Activated T-helper 2 cell treated with anti-CD3 and anti-CD28 coated beads, Interferon-gamma antibody, Interleukin-2, Interleukin-4, amounts not matched to agents 10 μg/mL and 5 μg/mL and 100 μg/mL, durations not matched to agents 14 hours and 24 hours and 36 hours (primary cell): Measurements from ENCODE around the gene CSRNP3. TPM values are rescaled to one million over a fixed set of nuclear protein-coding genes. Genes with fewer than 3 reads are reported as not detected.

Source experiments
- DNase-seq: peaks from one replicate; pipeline ENCODE4 v3.0.0; 2021; ENCODE audit warnings: low spot score
- H3K27ac Mint-ChIP-seq: one replicate; pipeline ENCODE4 v1.8.0; 2021; ENCODE audit warnings: mixed read lengths
- H3K27me3 Mint-ChIP-seq: one replicate; pipeline ENCODE4 v1.8.0; 2021; ENCODE audit warnings: low read depth, mixed read lengths
- H3K36me3 Mint-ChIP-seq: one replicate; pipeline ENCODE4 v1.8.0; 2021; ENCODE audit warnings: low read depth, mixed read lengths
- H3K4me1 Mint-ChIP-seq: one replicate; pipeline ENCODE4 v1.8.0; 2021; ENCODE audit warnings: low read depth, mixed read lengths
- H3K4me3 Mint-ChIP-seq: one replicate; pipeline ENCODE4 v1.8.0; 2021; ENCODE audit warnings: low read depth, mild to moderate bottlenecking, moderate library complexity, mixed read lengths
- H3K9me3 Mint-ChIP-seq: one replicate; pipeline ENCODE4 v1.8.0; 2021; ENCODE audit warnings: mixed read lengths
- intact Hi-C: fragments of 100-400 bp; cut with micrococcal nuclease; formaldehyde crosslinking; loops from one replicate; pipeline ENCODE4 v1.15.1; 2023
- total RNA-seq: library from RNA; stranded (reverse); gene quantifications from 2 replicates; pipeline ENCODE4 v1.2.3, GENCODE V29; 2022

The CSRNP3 gene
- total RNA-seq, 1 donor from 2014 or later = not detected

DNA sequence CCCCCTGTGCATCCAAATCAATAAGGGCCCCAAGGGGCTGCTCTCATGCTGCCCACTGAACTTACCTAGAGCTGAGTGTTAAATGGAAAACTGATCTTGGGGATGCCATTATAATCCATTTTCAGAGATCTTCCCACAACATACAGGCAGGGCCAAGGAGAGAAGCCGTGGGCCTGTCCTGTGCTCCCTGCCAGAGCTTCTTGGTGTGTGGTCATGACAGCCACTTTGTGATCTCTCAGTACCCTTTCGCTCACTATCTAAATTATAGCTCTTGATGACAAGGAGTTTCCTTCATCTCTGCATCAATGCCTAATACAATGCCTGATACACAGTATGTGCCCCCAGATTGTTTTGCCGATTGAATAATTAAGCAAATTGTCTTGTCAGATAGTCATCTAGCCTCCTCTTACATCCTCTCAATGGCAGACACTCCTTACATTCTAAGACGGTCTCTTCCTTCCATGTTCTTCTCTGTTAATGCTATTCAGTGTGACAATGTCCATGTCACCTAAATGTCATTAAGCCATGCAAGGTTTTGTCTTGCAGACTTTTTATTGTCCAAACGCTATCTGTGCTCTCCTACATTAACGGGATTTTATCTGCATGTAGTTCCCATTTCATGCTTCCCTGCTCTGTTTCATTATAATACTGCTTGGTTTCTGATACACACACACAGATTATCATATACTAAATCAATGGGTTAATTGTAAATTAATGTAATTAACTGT lies 5.9 kb downstream of the CSRNP3 start:
- Mint-ChIP-seq H3K9me3 (no peaks in the 10 kb centered on the region), H3K27ac (no peak overlapping the region), H3K36me3 (no peaks in the 10 kb centered on the region), H3K27me3 (no peaks in the 10 kb centered on the region), H3K4me1 (no peaks in the 10 kb centered on the region), H3K4me3 (no peak overlapping the region)
- no peak for DNase-seq
- intact Hi-C loops = no loop called here

DNA sequence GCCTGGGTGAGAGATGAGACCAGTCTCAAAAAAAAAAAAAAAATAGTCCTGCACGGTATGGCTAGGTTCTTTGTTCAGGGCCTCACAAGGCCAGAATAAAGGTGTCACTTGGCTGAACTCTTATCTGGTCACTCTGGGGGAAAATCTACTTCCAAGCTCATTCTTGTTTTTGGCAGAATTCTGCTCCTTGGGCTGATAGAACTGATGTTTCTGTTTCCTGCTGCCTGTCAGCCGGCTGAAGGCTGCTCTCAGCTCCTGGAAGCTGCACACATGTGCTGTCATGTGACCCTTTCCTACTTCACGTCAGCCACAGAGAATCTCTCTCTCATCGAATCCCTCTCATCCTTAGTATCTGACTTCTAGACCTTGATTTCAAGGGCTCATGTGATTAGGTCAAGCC lies 10.4 kb downstream of the CSRNP3 start:
- DNase-seq = no peak
- Mint-ChIP-seq H3K36me3 (no peaks in the 10 kb centered on the region), H3K4me3 (no peak overlapping the region), H3K9me3 (no peaks in the 10 kb centered on the region), H3K27me3 (no peaks in the 10 kb centered on the region), H3K27ac (no peak overlapping the region), H3K4me1 (no peaks in the 10 kb centered on the region)
- intact Hi-C loops = no loop called here

DNA sequence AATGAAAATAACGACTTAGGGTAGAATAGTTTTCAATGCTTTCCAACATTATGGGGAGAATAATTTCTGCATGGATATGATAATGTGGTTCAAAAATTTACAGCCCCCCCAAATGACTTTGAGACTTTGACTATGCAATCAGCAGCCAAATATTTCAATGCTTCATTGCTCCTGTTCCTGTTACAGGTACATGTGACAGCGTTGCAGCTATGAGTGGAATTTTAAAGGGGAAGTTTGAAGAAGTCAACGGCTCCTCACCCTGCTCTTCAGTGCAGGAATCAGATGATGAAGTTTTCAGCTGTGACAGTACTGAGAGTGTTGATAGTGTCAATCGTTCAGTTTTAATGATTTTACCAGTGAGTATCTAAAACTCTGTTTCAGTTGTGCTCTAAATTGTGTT lies 25.1 kb downstream of the CSRNP3 start:
- Mint-ChIP-seq H3K4me3 (no peak overlapping the region), H3K27ac (no peak overlapping the region), H3K9me3 (no peaks in the 10 kb centered on the region), H3K4me1 (no peaks in the 10 kb centered on the region), H3K27me3 (peaks cover 2% of the 10 kb centered on the region), H3K36me3 (no peaks in the 10 kb centered on the region)
- intact Hi-C loops = no loop called here
- DNase-seq = no peak

DNA sequence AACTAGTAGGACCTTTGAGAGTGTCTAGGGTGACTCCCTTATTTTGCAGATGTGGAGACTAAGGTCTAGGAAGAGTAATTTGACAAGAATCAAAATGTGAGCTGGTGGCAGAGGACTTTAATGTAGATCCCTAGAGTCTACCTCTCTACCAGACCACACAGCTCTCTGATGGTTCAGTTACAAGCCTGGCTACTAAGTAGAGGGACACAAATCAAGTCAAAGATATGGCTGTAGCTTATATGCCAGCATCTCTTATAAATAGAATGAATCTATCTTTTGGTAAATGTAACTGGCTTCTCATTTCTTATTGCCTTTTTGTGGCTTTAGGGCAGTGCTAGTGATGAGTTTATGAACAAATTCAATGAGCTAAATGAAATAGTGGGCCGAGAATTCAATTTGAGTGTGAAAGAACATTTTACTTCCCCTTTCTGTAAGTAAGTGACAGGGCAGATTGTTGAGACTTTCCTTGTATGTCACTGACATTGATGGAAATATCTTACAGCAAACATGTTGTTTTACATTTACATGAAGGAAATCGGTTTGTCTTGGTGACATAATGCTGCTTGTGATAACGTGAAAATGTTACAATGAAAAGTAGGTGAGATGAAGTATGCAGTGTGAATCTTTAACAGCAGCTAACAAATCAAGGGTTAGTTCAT lies 28.3 kb downstream of the CSRNP3 start:
- Mint-ChIP-seq H3K4me3 (no peak overlapping the region), H3K36me3 (no peaks in the 10 kb centered on the region), H3K4me1 (no peaks in the 10 kb centered on the region), H3K9me3 (no peaks in the 10 kb centered on the region), H3K27ac (no peak overlapping the region), H3K27me3 (peaks cover 2% of the 10 kb centered on the region)
- intact Hi-C loops = no loop called here
- no peak for DNase-seq

DNA sequence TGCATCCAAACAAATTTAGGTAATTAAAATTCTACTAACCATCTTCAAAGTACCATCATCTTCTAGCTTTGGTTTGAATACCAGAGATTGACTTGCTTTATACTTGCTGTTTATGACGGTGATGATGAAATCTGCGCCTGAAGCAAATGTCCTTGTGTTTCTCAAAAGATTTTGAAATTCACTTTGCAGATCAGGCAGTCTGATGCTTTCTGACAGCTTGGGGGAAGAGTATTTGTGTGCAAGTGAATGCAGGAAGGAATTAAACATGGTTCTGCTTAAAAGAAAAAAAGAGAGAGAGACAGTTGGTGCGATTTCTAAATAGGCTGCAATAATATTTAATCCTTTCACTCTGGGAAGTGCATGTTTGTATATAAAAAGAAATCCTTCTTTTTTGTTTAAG lies 29.6 kb downstream of the CSRNP3 start:
- Mint-ChIP-seq H3K4me1 (no peaks in the 10 kb centered on the region), H3K9me3 (no peaks in the 10 kb centered on the region), H3K4me3 (no peak overlapping the region), H3K36me3 (no peaks in the 10 kb centered on the region), H3K27me3 (peaks cover 2% of the 10 kb centered on the region), H3K27ac (no peak overlapping the region)
- no peak for DNase-seq
- intact Hi-C loops = no loop called here

DNA sequence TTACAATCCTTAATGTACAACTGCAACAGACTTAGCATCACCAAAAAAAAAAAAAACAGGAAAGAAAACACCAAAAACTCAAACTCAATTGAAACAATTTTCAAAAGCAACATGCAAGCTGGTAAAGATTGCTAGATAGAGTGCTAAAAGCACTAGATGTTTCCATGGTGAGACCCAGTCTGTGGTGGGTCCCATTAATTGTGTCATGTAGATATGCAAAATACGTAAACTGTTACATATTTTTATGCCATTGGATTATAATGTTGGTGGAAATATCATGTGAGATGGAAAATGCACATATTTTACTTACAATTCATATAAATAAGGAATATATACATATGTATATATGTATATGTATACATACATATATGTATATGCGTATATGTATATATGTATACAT lies 30.5 kb downstream of the CSRNP3 start:
- DNase-seq = no peak
- H3K9me3 Mint-ChIP-seq = no peaks in the 10 kb centered on the region
- H3K27ac Mint-ChIP-seq = no peak overlapping the region
- peaks cover 2% of the 10 kb centered on the region for H3K27me3 Mint-ChIP-seq
- no peak overlapping the region for H3K4me3 Mint-ChIP-seq
- intact Hi-C loops = no loop called here
- no peaks in the 10 kb centered on the region for H3K36me3 Mint-ChIP-seq
- no peaks in the 10 kb centered on the region for H3K4me1 Mint-ChIP-seq

DNA sequence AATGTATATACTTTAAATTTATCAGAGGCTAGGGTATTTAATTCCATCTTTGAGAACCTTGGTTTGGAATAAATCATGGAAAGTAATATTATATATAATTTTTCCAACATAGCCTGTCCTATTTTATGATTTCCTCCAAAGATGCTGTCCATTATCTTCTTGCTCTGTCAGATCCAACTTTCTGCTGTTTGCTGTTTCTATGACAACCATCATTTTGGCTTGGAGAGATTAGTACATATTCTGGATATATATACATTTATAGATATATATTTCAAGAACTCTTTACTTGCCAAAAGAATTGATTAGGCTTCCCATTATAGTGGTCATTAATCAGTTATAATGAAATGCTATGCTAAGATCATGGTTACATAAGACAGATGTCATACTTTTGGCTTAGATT lies 31.3 kb downstream of the CSRNP3 start:
- no peaks in the 10 kb centered on the region for H3K36me3 Mint-ChIP-seq
- no peak overlapping the region for H3K4me3 Mint-ChIP-seq
- H3K27ac Mint-ChIP-seq = no peak overlapping the region
- no peaks in the 10 kb centered on the region for H3K9me3 Mint-ChIP-seq
- no peaks in the 10 kb centered on the region for H3K4me1 Mint-ChIP-seq
- intact Hi-C loops = no loop called here
- peaks cover 2% of the 10 kb centered on the region for H3K27me3 Mint-ChIP-seq
- DNase-seq = no peak

GRCh38 chr2:165505514-165505913 lies 36.0 kb downstream of the CSRNP3 start:
- no peaks in the 10 kb centered on the region for H3K4me1 Mint-ChIP-seq
- H3K36me3 Mint-ChIP-seq = no peaks in the 10 kb centered on the region
- no peaks in the 10 kb centered on the region for H3K9me3 Mint-ChIP-seq
- no peak for DNase-seq
- no peak overlapping the region for H3K27ac Mint-ChIP-seq
- H3K4me3 Mint-ChIP-seq = no peak overlapping the region
- intact Hi-C loops = no loop called here
- no peaks in the 10 kb centered on the region for H3K27me3 Mint-ChIP-seq

- no peak for DNase-seq
- H3K27me3 Mint-ChIP-seq = no peaks in the 10 kb centered on the region
- no peaks in the 10 kb centered on the region for H3K36me3 Mint-ChIP-seq
- H3K4me1 Mint-ChIP-seq = no peaks in the 10 kb centered on the region
- no peak overlapping the region for H3K27ac Mint-ChIP-seq
- intact Hi-C loops = no loop called here
- no peak overlapping the region for H3K4me3 Mint-ChIP-seq
- H3K9me3 Mint-ChIP-seq = no peaks in the 10 kb centered on the region
Observed at GRCh38 chr2:165508927-165509326, 39.4 kb downstream of the CSRNP3 start.

DNA sequence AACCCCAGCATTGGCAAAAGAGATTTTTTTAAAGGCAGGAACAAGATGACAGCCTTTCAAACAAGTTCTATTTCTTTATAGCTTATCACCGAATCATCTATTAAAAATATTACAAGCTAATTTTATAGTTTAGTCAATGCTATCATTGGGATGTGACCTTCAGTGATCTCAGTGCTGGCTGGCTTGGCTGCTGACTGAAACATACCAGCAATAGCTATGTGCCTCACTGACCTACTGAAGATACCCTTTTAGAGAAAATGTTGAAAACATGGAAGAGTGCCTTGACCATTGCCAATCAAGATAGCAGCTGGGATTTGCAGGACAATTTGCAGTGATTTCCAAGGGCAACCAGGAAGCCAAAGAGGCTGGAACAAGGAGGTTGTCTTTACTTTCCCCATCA lies 44.0 kb downstream of the CSRNP3 start:
- no peaks in the 10 kb centered on the region for H3K36me3 Mint-ChIP-seq
- H3K9me3 Mint-ChIP-seq = no peaks in the 10 kb centered on the region
- intact Hi-C loops = loop anchor here (2.0 kb wide), 1 partner anchor 51 kb away; no protein-coding TSS in a partner anchor
- no peak overlapping the region for H3K4me3 Mint-ChIP-seq
- no peaks in the 10 kb centered on the region for H3K4me1 Mint-ChIP-seq
- no peaks in the 10 kb centered on the region for H3K27me3 Mint-ChIP-seq
- no peak overlapping the region for H3K27ac Mint-ChIP-seq
- no peak for DNase-seq

- Mint-ChIP-seq H3K27me3 (no peaks in the 10 kb centered on the region), H3K36me3 (no peaks in the 10 kb centered on the region), H3K9me3 (no peaks in the 10 kb centered on the region), H3K27ac (no peak overlapping the region), H3K4me1 (no peaks in the 10 kb centered on the region), H3K4me3 (no peak overlapping the region)
- no peak for DNase-seq
- intact Hi-C loops = no loop called here
Observed at GRCh38 chr2:165518611-165519010, 49.1 kb downstream of the CSRNP3 start.

DNA sequence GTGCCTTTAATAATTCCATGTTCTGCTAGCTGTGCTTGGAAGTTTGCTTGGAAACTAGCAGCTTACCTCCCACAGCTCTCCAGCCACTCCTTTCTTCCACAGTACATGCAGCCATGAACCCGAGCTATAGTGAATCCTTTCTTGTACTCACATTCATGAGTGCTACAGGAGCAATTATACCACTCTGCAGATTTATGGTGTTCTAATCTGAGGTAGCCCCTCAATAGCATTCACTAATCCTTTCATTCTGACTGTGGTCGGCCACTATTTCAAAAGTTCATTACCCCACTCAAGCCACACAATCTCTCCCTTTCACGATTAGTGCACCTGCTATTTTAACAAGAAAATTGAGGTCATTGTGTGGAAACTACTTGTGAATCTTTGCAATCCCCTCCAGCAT lies 53.2 kb downstream of the CSRNP3 start:
- H3K4me1 Mint-ChIP-seq = no peaks in the 10 kb centered on the region
- no peak overlapping the region for H3K27ac Mint-ChIP-seq
- H3K4me3 Mint-ChIP-seq = no peak overlapping the region

DNA sequence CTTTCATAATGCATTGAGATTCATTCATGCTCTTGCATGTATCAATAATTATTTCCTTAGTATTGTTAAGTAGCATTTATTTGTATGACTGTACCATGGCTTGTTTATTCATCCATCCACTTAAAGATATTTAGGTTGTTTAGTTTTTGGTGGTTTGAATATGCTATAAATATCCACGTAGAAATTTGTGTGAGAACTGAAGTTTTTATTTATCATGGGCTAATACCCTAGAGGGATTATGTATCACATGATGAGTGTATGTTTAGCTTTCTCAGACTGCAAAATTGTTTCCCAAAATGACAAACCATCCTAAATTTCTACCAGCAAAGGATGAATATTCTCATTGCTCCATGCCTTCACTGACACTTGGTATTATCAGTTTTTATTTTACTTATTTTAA lies 55.2 kb downstream of the CSRNP3 start:
- H3K27ac Mint-ChIP-seq = no peak overlapping the region
- no peaks in the 10 kb centered on the region for H3K27me3 Mint-ChIP-seq
- H3K4me3 Mint-ChIP-seq = no peak overlapping the region
- H3K36me3 Mint-ChIP-seq = no peaks in the 10 kb centered on the region
- no peaks in the 10 kb centered on the region for H3K4me1 Mint-ChIP-seq
- intact Hi-C loops = no loop called here
- H3K9me3 Mint-ChIP-seq = no peaks in the 10 kb centered on the region
- DNase-seq = no peak

More for the DNA sequence above, 53.2 kb downstream of the CSRNP3 start:
- H3K36me3 Mint-ChIP-seq = no peaks in the 10 kb centered on the region
- intact Hi-C loops = no loop called here
- DNase-seq = no peak
- H3K9me3 Mint-ChIP-seq = no peaks in the 10 kb centered on the region
- H3K27me3 Mint-ChIP-seq = no peaks in the 10 kb centered on the region
